Measurements from ENCODE around the gene GGACT.

DNA sequence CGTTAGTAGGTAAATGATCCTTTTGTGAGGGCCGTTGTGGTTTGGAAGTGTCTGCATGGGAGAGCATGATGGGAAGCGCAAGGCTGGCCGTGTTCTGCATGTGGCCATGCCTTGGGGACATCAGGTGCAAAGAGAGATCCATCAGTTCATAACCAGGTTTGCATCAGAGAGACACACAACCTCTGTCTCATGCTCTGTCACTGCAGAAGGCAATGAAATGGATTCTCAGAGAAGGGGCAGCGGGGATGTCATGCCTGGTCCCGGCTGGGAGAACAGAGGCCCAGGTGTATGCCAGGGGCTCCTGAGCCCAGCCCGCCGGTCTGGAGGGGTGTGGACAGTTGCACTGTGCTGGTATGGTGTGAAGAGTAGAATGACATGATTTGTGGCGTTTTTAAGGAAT lies 60.2 kb downstream of the GGACT start:
- TF ChIP-seq TAF1 (IDR thresholded peaks at IDR 0.05; ENCODE audit: borderline replicate concordance, insufficient read depth, low read length) = no peak
- TF ChIP-seq SIN3A (IDR thresholded peaks at IDR 0.05; ENCODE audit: borderline replicate concordance, insufficient read depth, low read length) = no peak
- no peak for TF ChIP-seq POLR2AphosphoS5 (IDR thresholded peaks at IDR 0.05; ENCODE audit: low read depth, low read length)
- TF ChIP-seq, protein P1, sequence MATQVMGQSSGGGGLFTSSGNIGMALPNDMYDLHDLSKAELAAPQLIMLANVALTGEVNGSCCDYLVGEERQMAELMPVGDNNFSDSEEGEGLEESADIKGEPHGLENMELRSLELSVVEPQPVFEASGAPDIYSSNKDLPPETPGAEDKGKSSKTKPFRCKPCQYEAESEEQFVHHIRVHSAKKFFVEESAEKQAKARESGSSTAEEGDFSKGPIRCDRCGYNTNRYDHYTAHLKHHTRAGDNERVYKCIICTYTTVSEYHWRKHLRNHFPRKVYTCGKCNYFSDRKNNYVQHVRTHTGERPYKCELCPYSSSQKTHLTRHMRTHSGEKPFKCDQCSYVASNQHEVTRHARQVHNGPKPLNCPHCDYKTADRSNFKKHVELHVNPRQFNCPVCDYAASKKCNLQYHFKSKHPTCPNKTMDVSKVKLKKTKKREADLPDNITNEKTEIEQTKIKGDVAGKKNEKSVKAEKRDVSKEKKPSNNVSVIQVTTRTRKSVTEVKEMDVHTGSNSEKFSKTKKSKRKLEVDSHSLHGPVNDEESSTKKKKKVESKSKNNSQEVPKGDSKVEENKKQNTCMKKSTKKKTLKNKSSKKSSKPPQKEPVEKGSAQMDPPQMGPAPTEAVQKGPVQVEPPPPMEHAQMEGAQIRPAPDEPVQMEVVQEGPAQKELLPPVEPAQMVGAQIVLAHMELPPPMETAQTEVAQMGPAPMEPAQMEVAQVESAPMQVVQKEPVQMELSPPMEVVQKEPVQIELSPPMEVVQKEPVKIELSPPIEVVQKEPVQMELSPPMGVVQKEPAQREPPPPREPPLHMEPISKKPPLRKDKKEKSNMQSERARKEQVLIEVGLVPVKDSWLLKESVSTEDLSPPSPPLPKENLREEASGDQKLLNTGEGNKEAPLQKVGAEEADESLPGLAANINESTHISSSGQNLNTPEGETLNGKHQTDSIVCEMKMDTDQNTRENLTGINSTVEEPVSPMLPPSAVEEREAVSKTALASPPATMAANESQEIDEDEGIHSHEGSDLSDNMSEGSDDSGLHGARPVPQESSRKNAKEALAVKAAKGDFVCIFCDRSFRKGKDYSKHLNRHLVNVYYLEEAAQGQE (IDR thresholded peaks at IDR 0.05; ENCODE audit: insufficient read depth in 1 of 2, low read depth in 2 of 2, low read length in 2 of 2) = no peak
